HCT116 (cell line): ENCODE measurements around the gene PREPL. TPM values are rescaled to one million over a fixed set of nuclear protein-coding genes. Genes with fewer than 3 reads are reported as not detected.

ENCODE experiments used
- ATAC-seq: fragments of 200-7000 bp; cut with Tn5 transposase; 2 replicates; pipeline ENCODE4 v1.9.1; 2020; ENCODE audit warnings: mild to moderate bottlenecking, moderate library complexity
- BruUV-seq: library from RNA; stranded (reverse); fragments of 400-500 nt; replicated peaks from 2 replicates; lab custom pipeline; 2021; lab: Mats Ljungman, UMichigan
- CTCF ChIA-PET: fragments of 300-600 bp; sonication (Branson Sonifier 250); formaldehyde crosslinking; loops from one replicate; lab custom pipeline; 2021; ENCODE audit warnings: antibody characterized with exemption; lab: Charles Lee
- POLR2A ChIA-PET: fragments of 300-600, 350-600 bp; sonication (Branson Sonifier 250); formaldehyde crosslinking; loops from one replicate; lab custom pipeline; 2021; ENCODE audit warnings: antibody characterized with exemption; lab: Charles Lee
- RAD21 ChIA-PET, 2 experiments: fragments of 300-600 bp; sonication (Branson Sonifier 250); formaldehyde crosslinking; loops; one replicate each; lab custom pipeline; 2023; ENCODE audit warnings: low total read pairs in 2 of 2; ENCODE audit not compliant: uncharacterized antibody in 2 of 2, unreplicated experiment in 2 of 2, low non-redundant PET in 1 of 2; lab: Charles Lee
- DNase-seq: peaks from one replicate; pipeline ENCODE4 v3.0.0-alpha.2; 2010; ENCODE audit warnings: low read depth, low spot score
- H2AFZ ChIP-seq: fragments of 200-600 bp; shearing (Covaris generic), sonication (generic); 2 replicates; pipeline ENCODE4 v1.6.1; 2017; ENCODE audit warnings: low read depth, mixed run types, mixed read lengths, antibody characterized with exemption, low read length; ENCODE audit not compliant: poor library complexity, severe bottlenecking
- H3K27ac ChIP-seq: 2 replicates; pipeline ENCODE4 v1.5.1; 2012; ENCODE audit warnings: low read depth, low read length
- H3K27me3 ChIP-seq: fragments of 200-600 bp; sonication (generic); 2 replicates; pipeline ENCODE4 v1.6.1; 2016; ENCODE audit warnings: mixed run types, low read length, mixed read lengths; ENCODE audit not compliant: insufficient read depth
- H3K36me3 ChIP-seq, 2 experiments: fragments of 200-500 bp in 1 of 2; fragments of 200-600 bp in 1 of 2; sonication (Bioruptor generic) in 1 of 2; sonication (generic) in 1 of 2; 2 replicates each; pipeline versions ENCODE4 v1.5.1 to v1.6.1; 2014 to 2016; ENCODE audit warnings: low read length in 2 of 2, inconsistent platforms in 1 of 2, mixed read lengths in 1 of 2, mixed run types in 1 of 2; ENCODE audit not compliant: insufficient read depth in 2 of 2, control insufficient read depth in 1 of 2
- H3K4me1 ChIP-seq, 2 experiments: fragments of 200-600 bp in 1 of 2; sonication (generic) in 1 of 2; 2 replicates each; pipeline versions ENCODE4 v1.5.1 to v1.6.1; 2012 to 2017; ENCODE audit warnings: low read length in 2 of 2, inconsistent platforms in 1 of 2, mild to moderate bottlenecking in 1 of 2, mixed read lengths in 1 of 2, mixed run types in 1 of 2, moderate library complexity in 1 of 2; ENCODE audit not compliant: insufficient read depth in 2 of 2, control insufficient read depth in 1 of 2
- H3K4me2 ChIP-seq: fragments of 200-600 bp; sonication (generic); 2 replicates; pipeline ENCODE4 v1.6.1; 2017; ENCODE audit warnings: mixed run types, low read length, mixed read lengths
- H3K4me3 ChIP-seq, 2 experiments: fragments of 200-600 bp in 1 of 2; sonication (generic) in 1 of 2; replicated peaks in 1 of 2; 2 replicates each; pipeline ENCODE4 v1.5.1; 2011 to 2016; ENCODE audit warnings: low read length in 2 of 2, control low read depth in 1 of 2, low read depth in 1 of 2, mild to moderate bottlenecking in 1 of 2, mixed read lengths in 1 of 2, mixed run types in 1 of 2
- H3K79me2 ChIP-seq: fragments of 200-600 bp; sonication (generic); 2 replicates; pipeline ENCODE4 v1.6.1; 2017; ENCODE audit warnings: mild to moderate bottlenecking, mixed run types, low read length, moderate library complexity, mixed read lengths; ENCODE audit not compliant: insufficient read depth
- H3K9ac ChIP-seq: fragments of 200-600 bp; sonication (generic); 2 replicates; pipeline ENCODE4 v1.6.1; 2016; ENCODE audit warnings: low read length, mixed read lengths
- H3K9me2 ChIP-seq: fragments of 200-600 bp; sonication (generic), shearing (Covaris generic); 2 replicates; pipeline ENCODE4 v1.6.1; 2017; ENCODE audit warnings: mixed run types, mild to moderate bottlenecking, moderate library complexity; ENCODE audit not compliant: insufficient read depth
- H3K9me3 ChIP-seq, 2 experiments: fragments of 200-500 bp in 1 of 2; fragments of 200-600 bp in 1 of 2; sonication (Bioruptor generic) in 1 of 2; sonication (generic) in 1 of 2; 2 replicates each; pipeline ENCODE4 v1.6.1; 2014 to 2017; ENCODE audit warnings: low read length in 2 of 2, mixed read lengths in 2 of 2, inconsistent platforms in 1 of 2, low read depth in 1 of 2, mild to moderate bottlenecking in 1 of 2, mixed run types in 1 of 2, moderate library complexity in 1 of 2; ENCODE audit not compliant: control insufficient read depth in 1 of 2, insufficient read depth in 1 of 2
- H4K20me1 ChIP-seq: fragments of 200-600 bp; sonication (generic), shearing (Covaris generic); 2 replicates; pipeline ENCODE4 v1.6.1; 2017; ENCODE audit warnings: mixed run types, mild to moderate bottlenecking, moderate library complexity; ENCODE audit not compliant: insufficient read depth
- CEBPB ChIP-seq: IDR thresholded peaks from 2 replicates; pipeline ENCODE4 v1.6.1; 2012; ENCODE audit warnings: low read depth
- ELF1 ChIP-seq: IDR thresholded peaks from 2 replicates; pipeline ENCODE4 v1.6.1; 2012; ENCODE audit warnings: low read depth, borderline replicate concordance
- EZH2phosphoT487 ChIP-seq: fragments of 200-600 bp; IDR thresholded peaks from 2 replicates; pipeline ENCODE4 v1.6.1; 2018; ENCODE audit warnings: antibody characterized with exemption, borderline replicate concordance
- FOSL1 ChIP-seq: IDR thresholded peaks from 2 replicates; pipeline ENCODE4 v1.6.1; 2012; ENCODE audit warnings: low read depth
- RAD21 ChIP-seq: IDR thresholded peaks from 2 replicates; pipeline ENCODE4 v1.6.1; 2012; ENCODE audit warnings: low read depth, mild to moderate bottlenecking
- SIN3A ChIP-seq: IDR thresholded peaks from 2 replicates; pipeline ENCODE4 v1.6.1; 2012; ENCODE audit warnings: low read depth
- ZFX ChIP-seq: fragments of 450-650 bp; IDR thresholded peaks from 2 replicates; pipeline ENCODE4 v1.6.1; 2017
- intact Hi-C: fragments of 100-400 bp; cut with micrococcal nuclease; formaldehyde crosslinking; loops from 2 replicates; pipeline ENCODE4 v1.10.0; 2022
- total RNA-seq: library from RNA; stranded (reverse); gene quantifications from one replicate; pipeline ENCODE4 v1.2.1, GENCODE V29; 2021; ENCODE audit not compliant: unreplicated experiment
- TF ChIP-seq, protein P1 (sequence below): IDR thresholded peaks from 2 replicates; pipeline ENCODE4 v1.6.1; 2012

The PREPL gene
- total RNA-seq, 1 experiment from 2014 or later, result 31.1 TPM

- ATAC-seq, result no peak
- POLR2A ChIA-PET, result no interaction called here
Observed at GRCh38 chr2:44329343-44329742, 32.0 kb downstream of the PREPL start.

DNA sequence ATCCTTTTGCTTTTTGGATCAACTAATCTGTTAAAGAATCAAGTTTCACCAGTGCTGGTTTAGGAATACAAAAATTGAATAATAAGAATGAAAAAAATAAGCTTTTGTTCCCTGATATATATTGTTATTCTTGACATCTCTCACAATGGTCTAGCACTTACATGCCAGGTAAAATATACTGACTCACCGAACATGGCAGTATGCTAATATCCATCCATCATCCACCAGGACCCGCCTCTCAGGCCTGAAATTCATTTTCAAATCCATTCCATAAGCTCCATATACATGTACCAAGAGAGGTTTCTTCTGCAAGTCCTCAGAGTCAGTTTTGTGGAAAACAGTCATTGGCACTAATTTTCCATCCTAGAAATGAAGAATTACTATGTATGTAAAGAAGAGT, 32.5 kb downstream of the PREPL start:
- H3K79me2 ChIP-seq, result no peaks in the 10 kb centered on the region
- ATAC-seq (no peak), DNase-seq (no peak)
- H2AFZ ChIP-seq, result no peak overlapping the region
- TF ChIP-seq EZH2phosphoT487, result no peak
- no peak for TF ChIP-seq RAD21
- TF ChIP-seq FOSL1, result no peak
- no peak for TF ChIP-seq SIN3A
- TF ChIP-seq ZFX, result no peak
- no peak for TF ChIP-seq CEBPB
- POLR2A ChIA-PET, result no interaction called here
- no peaks in the 10 kb centered on the region for H3K27me3 ChIP-seq
- H4K20me1 ChIP-seq, result no peaks in the 10 kb centered on the region
- H3K9me2 ChIP-seq, result no peaks in the 10 kb centered on the region
- CTCF ChIA-PET, result interaction anchor here (1.0 kb wide), 1 partner anchor 14 kb away, joined by 3 read pairs; no protein-coding TSS in a partner anchor
- H3K9ac ChIP-seq, result no peak overlapping the region
- H3K4me2 ChIP-seq, result no peak overlapping the region
- RAD21 ChIA-PET, result no interaction called here
- BruUV-seq, result no TSS peak
- intact Hi-C loops, result no loop called here
- H3K9me3 ChIP-seq, result no peaks in the 10 kb centered on the region
- H3K27ac ChIP-seq, result no peak overlapping the region
- H3K4me1 ChIP-seq, result no peaks in the 10 kb centered on the region
- H3K4me3 ChIP-seq, result no peak overlapping the region
- peaks cover 8 to 9% of the 10 kb centered on the region in 2 experiments; a peak in 3 of 4 replicates for H3K36me3 ChIP-seq

More at GRCh38 chr2:44329343-44329742, 32.0 kb downstream of the PREPL start:
- peaks cover 4 to 9% of the 10 kb centered on the region in 2 experiments; a peak in 3 of 4 replicates for H3K36me3 ChIP-seq
- BruUV-seq, result no TSS peak
- H3K9me2 ChIP-seq, result no peaks in the 10 kb centered on the region
- intact Hi-C loops, result no loop called here
- no peaks in the 10 kb centered on the region for H4K20me1 ChIP-seq
- H3K4me2 ChIP-seq, result no peak overlapping the region
- TF ChIP-seq, protein P1, sequence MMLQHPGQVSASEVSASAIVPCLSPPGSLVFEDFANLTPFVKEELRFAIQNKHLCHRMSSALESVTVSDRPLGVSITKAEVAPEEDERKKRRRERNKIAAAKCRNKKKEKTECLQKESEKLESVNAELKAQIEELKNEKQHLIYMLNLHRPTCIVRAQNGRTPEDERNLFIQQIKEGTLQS, result no peak
- TF ChIP-seq ELF1 (no peak), RAD21 (no peak), SIN3A (no peak)
- TF ChIP-seq, all 23 proteins: peak for 0
- no peak overlapping the region for H2AFZ ChIP-seq
- no peaks in the 10 kb centered on the region for H3K4me1 ChIP-seq
- H3K27ac ChIP-seq, result no peak overlapping the region
- H3K79me2 ChIP-seq, result no peaks in the 10 kb centered on the region
- no peaks in the 10 kb centered on the region for H3K9me3 ChIP-seq
- no peak for DNase-seq
- CTCF ChIA-PET, result interaction anchor here (1.0 kb wide), 1 partner anchor 14 kb away, joined by 3 read pairs; no protein-coding TSS in a partner anchor
- H3K9ac ChIP-seq, result no peak overlapping the region
- no peaks in the 10 kb centered on the region for H3K27me3 ChIP-seq
- RAD21 ChIA-PET, result no interaction called here
- no peak overlapping the region for H3K4me3 ChIP-seq
